ENCODE data around the gene NR2E1. TPM values are rescaled to one million over a fixed set of nuclear protein-coding genes. Genes with fewer than 3 reads are reported as not detected.

NR2E1 gene
- total and polyA plus RNA-seq, 8 donors = not detected

- intact Hi-C loops (cut with DNase I; ENCODE audit: low total_unique reads) = no loop called here
- no peak overlapping the region for H3K27ac ChIP-seq
- TF ChIP-seq CTCF (IDR thresholded peaks at IDR 0.05) = no peak
- TF ChIP-seq POLR2A (IDR thresholded peaks at IDR 0.05) = no peak
- TF ChIP-seq EP300 (IDR thresholded peaks at IDR 0.05) = no peak
- TF ChIP-seq POLR2AphosphoS5 (IDR thresholded peaks at IDR 0.05) = no peak
- whole genome bisulfite sequencing, 5 donors = 22 to 45% (median 38%) methylated on average over 1 of the region's 1 CpG
- no peak overlapping the region for H3K4me3 ChIP-seq
- H3K36me3 ChIP-seq = no peaks in the 10 kb centered on the region
- H3K4me1 ChIP-seq = peaks cover 7 to 15% (median 15%) of the 10 kb centered on the region in 4 donors
- H3K9me3 ChIP-seq = no peaks in the 10 kb centered on the region
- H3K27me3 ChIP-seq = peaks cover 10 to 55% (median 25%) of the 10 kb centered on the region in 3 donors
- no peak for DNase-seq
Measured at GRCh38 chr6:108180266-108180665, 14.4 kb downstream of the NR2E1 start.

GRCh38 chr6:108180776-108181175, 15.0 kb downstream of the NR2E1 start:
- no peak overlapping the region for H3K4me3 ChIP-seq
- intact Hi-C loops (cut with DNase I; ENCODE audit: low total_unique reads) = no loop called here
- no peaks in the 10 kb centered on the region for H3K9me3 ChIP-seq
- 63 to 72% (median 67%) methylated on average over 6 of the region's 6 CpGs for WGBS, 5 donors
- no peaks in the 10 kb centered on the region for H3K36me3 ChIP-seq
- H3K4me1 ChIP-seq = peaks cover 7 to 14% (median 9%) of the 10 kb centered on the region in 4 donors
- peaks cover 5 to 50% (median 20%) of the 10 kb centered on the region in 3 donors for H3K27me3 ChIP-seq
- TF ChIP-seq EP300 (IDR thresholded peaks at IDR 0.05) (no peak), POLR2AphosphoS5 (IDR thresholded peaks at IDR 0.05) (no peak), POLR2A (IDR thresholded peaks at IDR 0.05) (no peak), CTCF (IDR thresholded peaks at IDR 0.05) (no peak)
- no peak for DNase-seq
- no peak overlapping the region for H3K27ac ChIP-seq

GRCh38 chr6:108186226-108186625, 20.4 kb downstream of the NR2E1 start:
- H3K4me1 ChIP-seq = peaks cover 0 to 8% (median 0%) of the 10 kb centered on the region in 4 donors
- peak overlapping the region in 1 of 5 donors; percentile 39 for H3K27ac ChIP-seq
- intact Hi-C loops (cut with DNase I; ENCODE audit: low total_unique reads) = no loop called here
- H3K4me3 ChIP-seq = no peak overlapping the region
- no peaks in the 10 kb centered on the region for H3K9me3 ChIP-seq
- peaks cover 0 to 6% (median 0%) of the 10 kb centered on the region in 3 donors for H3K27me3 ChIP-seq
- peak; percentile 42 to 69 for DNase-seq
- 31 to 45% (median 40%) methylated on average over 2 of the region's 2 CpGs for WGBS, 5 donors
- H3K36me3 ChIP-seq = no peaks in the 10 kb centered on the region
- peak in 1 of 3 donors; percentile 71 for TF ChIP-seq POLR2AphosphoS5 (IDR thresholded peaks at IDR 0.05)
- no peak for TF ChIP-seq CTCF (IDR thresholded peaks at IDR 0.05)

GRCh38 chr6:108187519-108187918, 21.7 kb downstream of the NR2E1 start:
- intact Hi-C loops (cut with DNase I; ENCODE audit: low total_unique reads) = no loop called here
- H3K27me3 ChIP-seq = peaks cover 0 to 4% (median 0%) of the 10 kb centered on the region in 3 donors
- 84 to 93% (median 90%) methylated on average over 9 of the region's 9 CpGs for WGBS, 5 donors

More at GRCh38 chr6:108187519-108187918, 21.7 kb downstream of the NR2E1 start:
- no peak overlapping the region for H3K27ac ChIP-seq
- TF ChIP-seq POLR2AphosphoS5 (IDR thresholded peaks at IDR 0.05) (no peak), CTCF (IDR thresholded peaks at IDR 0.05) (no peak), EP300 (IDR thresholded peaks at IDR 0.05) (no peak), POLR2A (IDR thresholded peaks at IDR 0.05) (no peak)
- H3K9me3 ChIP-seq = no peaks in the 10 kb centered on the region
- H3K36me3 ChIP-seq = no peaks in the 10 kb centered on the region
- H3K4me3 ChIP-seq = no peak overlapping the region
- DNase-seq = no peak
- peaks cover 0 to 8% (median 0%) of the 10 kb centered on the region in 4 donors for H3K4me1 ChIP-seq

Data from stomach (tissue), 9 donors.